GM12878 (cell line): ENCODE data around the gene COL19A1. TPM values are rescaled to one million over a fixed set of nuclear protein-coding genes. Genes with fewer than 3 reads are reported as not detected.

Experiments used
- ATAC-seq: fragments of 200-7000 bp; cut with Tn5 transposase; 3 replicates; pipeline ENCODE4 v1.9.1; 2020; ENCODE audit warnings: mild to moderate bottlenecking, moderate library complexity
- BruUV-seq: library from RNA; stranded (reverse); fragments of 400-500 nt; replicated peaks from 2 replicates; lab custom pipeline; 2021; lab: Mats Ljungman, UMichigan
- CTCF ChIA-PET: fragments of 300-600 bp; sonication (Branson Sonifier 250); formaldehyde crosslinking; extraction: SDS; loops from one replicate; lab custom pipeline; 2021; ENCODE audit warnings: inconsistent platforms; lab: Yijun Ruan, JAX
- POLR2A ChIA-PET: fragments of 350-600 bp; formaldehyde crosslinking; extraction: SDS; loops from one replicate; lab custom pipeline; 2021; ENCODE audit warnings: inconsistent platforms; lab: Charles Lee
- RAD21 ChIA-PET: fragments of 300-600 bp; sonication (Branson Sonifier 250); formaldehyde crosslinking; loops from one replicate; lab custom pipeline; 2023; ENCODE audit warnings: antibody characterized with exemption; ENCODE audit not compliant: unreplicated experiment; lab: Charles Lee
- SMC1A ChIA-PET: fragments of 300-600 bp; sonication (Branson Sonifier 250); formaldehyde crosslinking; loops from one replicate; lab custom pipeline; 2023; ENCODE audit not compliant: unreplicated experiment, uncharacterized antibody; lab: Charles Lee
- DNase-seq: peaks from one replicate; pipeline ENCODE4 v3.0.0-alpha.2; 2011; ENCODE audit warnings: low read depth, low spot score
- FAIRE-seq: peaks from 3 replicates; lab custom pipeline; 2011; peaks lifted over from hg19 to GRCh38; lab: Jason Lieb, UNC
- H2AFZ ChIP-seq: 2 replicates; pipeline ENCODE4 v1.6.0; 2011; ENCODE audit warnings: low read depth, low read length, control low read depth; ENCODE audit not compliant: control insufficient read depth
- H3K27ac ChIP-seq: 2 replicates; pipeline ENCODE4 v1.5.1; 2011; ENCODE audit warnings: control low read depth; ENCODE audit not compliant: control insufficient read depth, insufficient read depth
- H3K27me3 ChIP-seq, 2 experiments: replicated peaks in 1 of 2; 2 replicates each; pipeline versions ENCODE4 v1.6.0 to v1.6.1; 2011; ENCODE audit warnings: low read length in 1 of 2; ENCODE audit not compliant: control insufficient read depth in 2 of 2, insufficient read depth in 2 of 2
- H3K36me3 ChIP-seq, 2 experiments: 2 replicates each; pipeline ENCODE4 v1.5.1; 2011; ENCODE audit warnings: low read length in 1 of 2; ENCODE audit not compliant: control insufficient read depth in 2 of 2, insufficient read depth in 2 of 2
- H3K4me1 ChIP-seq: 2 replicates; pipeline ENCODE4 v1.6.1; 2011; ENCODE audit warnings: mild to moderate bottlenecking, low read length, moderate library complexity, mixed read lengths; ENCODE audit not compliant: control insufficient read depth, insufficient read depth
- H3K4me2 ChIP-seq: 2 replicates; pipeline ENCODE4 v1.6.0; 2011; ENCODE audit warnings: control low read depth; ENCODE audit not compliant: control insufficient read depth, insufficient read depth
- H3K4me3 ChIP-seq: fragments of 200-600 bp; sonication (generic); 2 replicates; pipeline ENCODE4 v1.5.1; 2016
- H3K79me2 ChIP-seq: 2 replicates; pipeline ENCODE4 v1.6.0; 2011; ENCODE audit warnings: low read length; ENCODE audit not compliant: control insufficient read depth, insufficient read depth
- H3K9ac ChIP-seq: 2 replicates; pipeline ENCODE4 v1.8.0; 2011; ENCODE audit warnings: low read length, control low read depth, mixed read lengths; ENCODE audit not compliant: control insufficient read depth, insufficient read depth
- H3K9me3 ChIP-seq: replicated peaks from 3 replicates; pipeline ENCODE4 v1.5.1; 2011; ENCODE audit warnings: mild to moderate bottlenecking, low read length; ENCODE audit not compliant: control insufficient read depth, insufficient read depth
- H4K20me1 ChIP-seq: 2 replicates; pipeline ENCODE4 v1.6.0; 2011; ENCODE audit not compliant: control insufficient read depth, insufficient read depth
- EGR1 ChIP-seq, 2 experiments: IDR thresholded peaks; 1 replicate in 1 of 2; 2 replicates in 1 of 2; pipeline ENCODE4 v1.6.1; 2011 to 2012; ENCODE audit warnings: low read depth in 2 of 2, low read length in 2 of 2, borderline replicate concordance in 1 of 2, mild to moderate bottlenecking in 1 of 2, moderate library complexity in 1 of 2
- FOXM1 ChIP-seq: IDR thresholded peaks from 2 replicates; pipeline ENCODE4 v1.6.1; 2012; ENCODE audit warnings: low read depth, mild to moderate bottlenecking, inconsistent platforms, low read length, moderate library complexity
- IKZF1 ChIP-seq: fragments of 450-650 bp; conservative IDR thresholded peaks from 2 replicates; pipeline ENCODE4 v1.6.1; 2017; ENCODE audit warnings: antibody characterized with exemption, mild to moderate bottlenecking
- IRF5 ChIP-seq: fragments of 450-650 bp; IDR thresholded peaks from 2 replicates; pipeline ENCODE4 v1.6.1; 2017; ENCODE audit warnings: borderline replicate concordance
- PRDM15 ChIP-seq: fragments of 450-650 bp; formaldehyde crosslinking; IDR thresholded peaks from 2 replicates; pipeline ENCODE4 v1.4.0; 2020; ENCODE audit warnings: mild to moderate bottlenecking, moderate library complexity
- SIX5 ChIP-seq: IDR thresholded peaks from 2 replicates; pipeline ENCODE4 v1.6.1; 2011; ENCODE audit warnings: mild to moderate bottlenecking, low read depth, low read length, moderate library complexity; ENCODE audit not compliant: severe bottlenecking
- TARDBP ChIP-seq: IDR thresholded peaks from 2 replicates; pipeline ENCODE4 v1.6.1; 2016; ENCODE audit warnings: borderline replicate concordance
- ZBTB40 ChIP-seq: fragments of 450-650 bp; IDR thresholded peaks from 2 replicates; pipeline ENCODE4 v1.6.1; 2016; ENCODE audit warnings: mild to moderate bottlenecking, moderate library complexity, borderline replicate concordance
- ZNF274 ChIP-seq: IDR thresholded peaks from one replicate; pipeline ENCODE4 v1.8.0; 2011; ENCODE audit not compliant: insufficient read length, insufficient read depth
- WGBS: methylation state at CpG from one replicate; pipeline ENCODE4 v1.1.6; 2016; ENCODE audit warnings: low lambda C conversion rate; ENCODE audit not compliant: insufficient replicate concordance, insufficient coverage; ENCODE audit errors: missing lambda C conversion rate; 5-methylcytosine and 5-hydroxymethylcytosine counted together
- in situ Hi-C: fragments of 300-500 bp; cut with MboI; formaldehyde crosslinking; loops from 9 replicates; pipeline ENCODE4 v1.14.3; 2018; ENCODE audit warnings: mixed read lengths
- intact Hi-C: fragments of 100-400 bp; cut with micrococcal nuclease; formaldehyde crosslinking; loops from one replicate; pipeline ENCODE4 v1.14.2; 2022; ENCODE audit not compliant: unreplicated experiment
- polyA plus RNA-seq, 11 experiments: library from polyadenylated mRNA; depleted of rRNA in 4 of 11; unstranded in 6 of 11; stranded (reverse) in 5 of 11; fragments of >200 nt; fragmentation: Nextera tagmentation in 4 of 11; fragmentation: Illumina TruSeq in 1 of 11; extraction: Ambion mirVana in 4 of 11; extraction: Trizol in 1 of 11; gene quantifications; 1 replicate in 1 of 11; 2 replicates in 10 of 11; pipeline versions ENCODE4 v1.2.1 to v1.2.3, GENCODE V29; 2011 to 2016; ENCODE audit warnings: inconsistent platforms in 2 of 11, missing spikeins in 2 of 11, low read depth in 1 of 11
- total RNA-seq, 4 experiments: library from RNA; depleted of rRNA in 3 of 4; stranded (reverse); fragments of >200 nt in 3 of 4; fragmentation: Illumina TruSeq in 1 of 4; extraction: Trizol in 1 of 4; gene quantifications; 2 replicates each; pipeline versions ENCODE4 v1.2.1 to v1.2.3, GENCODE V29; 2013 to 2021

Gene COL19A1
- total and polyA plus RNA-seq, 10 of the 15 experiments (the other 5 are each of a cell fraction or from before 2014, with no cell fraction given): 1.1 to 13.5 (median 4.1) TPM

- TF ChIP-seq ZBTB40 (no peak), TARDBP (no peak), IRF5 (no peak)
- TF ChIP-seq, all 136 proteins: peak for 0
Observed at GRCh38 chr6:70136996-70137395, 270.6 kb downstream of the COL19A1 start (continued).

- Histone ChIP-seq H3K9ac (no peak overlapping the region), H3K9me3 (no peaks in the 10 kb centered on the region), H3K4me1 (no peaks in the 10 kb centered on the region), H2AFZ (no peak overlapping the region), H3K27ac (no peak overlapping the region), H3K36me3 (peaks cover 0 to 4% of the 10 kb centered on the region in 2 experiments; a peak in 2 of 4 replicates), H3K27me3 (no peaks in the 10 kb centered on the region), H4K20me1 (no peaks in the 10 kb centered on the region), H3K4me3 (no peak overlapping the region), H3K4me2 (no peak overlapping the region), H3K79me2 (no peaks in the 10 kb centered on the region)
- ChIA-PET RAD21 (no interaction called here), CTCF (interaction anchor here (0.7 kb wide), 1 partner anchor 218 kb away, joined by 3 read pairs; no protein-coding TSS in a partner anchor), SMC1A (no interaction called here), POLR2A (no interaction called here)
- intact Hi-C loops: no loop called here
- DNase-seq: no peak
- in situ Hi-C loops: no loop called here
- no peak for FAIRE-seq
- TF ChIP-seq SIX5 (no peak), ZNF274 (no peak), PRDM15 (CRISPR knock-in tag) (no peak), EGR1 (IDR thresholded peaks at IDR 0.05; ENCODE audit: borderline replicate concordance in 1 of 2, low read depth in 2 of 2, low read length in 2 of 2) (no peak), FOXM1 (no peak), IKZF1 (no peak)
- no peak for ATAC-seq
- WGBS: 73% methylated on average over 2 of the region's 2 CpGs
- BruUV-seq: no TSS peak
Observed at GRCh38 chr6:70140496-70140895, 274.1 kb downstream of the COL19A1 start.
